Heart right ventricle (tissue), 16 donors: Measurements from ENCODE around the gene ZNF845. TPM values are rescaled to one million over a fixed set of nuclear protein-coding genes. Genes with fewer than 3 reads are reported as not detected.
"Not testable (repeated sequence)": the region's sequence is repeated elsewhere in the genome, so short reads cannot be mapped to it uniquely, and the experiment has no call there.

Experiments used
- ATAC-seq, 8 donors: fragments of 200-7000 bp; cut with Tn5 transposase; one replicate each; pipeline ENCODE4 v1.9.1; 2020; ENCODE audit warnings: mild to moderate bottlenecking in 8 of 8, moderate library complexity in 8 of 8, moderate number of reproducible peaks in 1 of 8
- DNase-seq, 2 donors: peaks; one replicate each; pipeline ENCODE4 v3.0.0-alpha.2; 2020
- H3K27ac ChIP-seq, 10 donors: fragments of 200-600 bp; sonication (generic) in 2 of 10; one replicate each; pipeline versions ENCODE4 v1.5.0 to v1.8.0; 2020 to 2022; ENCODE audit warnings: mild to moderate bottlenecking in 3 of 10
- H3K27me3 ChIP-seq, 7 donors: fragments of 200-600 bp; one replicate each; pipeline ENCODE4 v1.8.0; 2021 to 2022; ENCODE audit warnings: mild to moderate bottlenecking in 2 of 7
- H3K36me3 ChIP-seq, 9 donors: fragments of 200-600 bp; sonication (generic) in 1 of 9; one replicate each; pipeline versions ENCODE4 v1.5.0 to v1.8.0; 2020 to 2022; ENCODE audit warnings: mild to moderate bottlenecking in 2 of 9
- H3K4me1 ChIP-seq, 9 donors: fragments of 200-600 bp; sonication (generic) in 1 of 9; one replicate each; pipeline versions ENCODE4 v1.5.0 to v1.8.0; 2020 to 2022; ENCODE audit warnings: mild to moderate bottlenecking in 4 of 9
- H3K4me3 ChIP-seq, 10 donors: fragments of 200-600 bp; sonication (generic) in 2 of 10; one replicate each; pipeline versions ENCODE4 v1.5.0 to v1.8.0; 2020 to 2022; ENCODE audit warnings: mild to moderate bottlenecking in 7 of 10, moderate library complexity in 2 of 10
- H3K9me3 ChIP-seq, 11 donors: fragments of 200-600 bp in 10 of 11; sonication (generic) in 2 of 11; one replicate each; pipeline versions ENCODE4 v1.5.0 to v1.8.0; 2013 to 2022; ENCODE audit warnings: mild to moderate bottlenecking in 2 of 11, control low read depth in 1 of 11, moderate library complexity in 1 of 11
- WGBS, 2 donors: extraction: QIAGEN DNeasy Blood & Tissue Kit; methylation state at CpG; one replicate each; pipeline ENCODE4 v1.1.7; 2013; ENCODE audit warnings: inconsistent platforms in 1 of 2; 5-methylcytosine and 5-hydroxymethylcytosine counted together
- intact Hi-C, 10 donors: fragments of 100-400 bp; cut with DNase I; formaldehyde crosslinking; loops; one replicate each; pipeline versions ENCODE4 v1.11.1 to v1.14.2; 2022
- polyA plus RNA-seq, 2 donors: library from polyadenylated mRNA; stranded (reverse); fragments of 200-250 nt; gene quantifications; one replicate each; pipeline ENCODE4 v1.2.3, GENCODE V29; 2013
- total RNA-seq, 10 donors: library from RNA; stranded (reverse); fragmentation: NEBNext Ultra II Directional in 3 of 10; extraction: Animal tissue kit (Norgen Biotek cat#: 25700) in 3 of 10; gene quantifications; one replicate each; pipeline versions ENCODE4 v1.2.1 to v1.2.4, GENCODE V29; 2021 to 2023
- TF ChIP-seq, protein P1 (sequence below), 9 donors: fragments of 200-600 bp; sonication (generic) in 2 of 9; IDR thresholded peaks; one replicate each; pipeline versions ENCODE4 v1.5.0 to v1.8.0; 2021 to 2022; ENCODE audit warnings: antibody characterized with exemption in 9 of 9, mild to moderate bottlenecking in 5 of 9, moderate library complexity in 1 of 9
- donor health status: Arrhythmogenic right ventricular cardiomyopathy.
- donor health status: ischemic (EF 13 %, LVEDD 7.1; RV severe dilation, severe dysfunction).
- donor health status: healthy with polysubstance abuse.
- donor health status: DM: no; HTN: yes; CAD: no.
- donor health status: DM: no; HTN: no; CAD: no.
- donor health status: ischemic (EF 25% LVEDD 6.9; RV normal size, moderate dysfunction).
- donor health status: ischemic (EF 25% LVEDD 5.7; RV mildly dilated, moderate dysfunction).
- donor health status: healthy.
- donor health status: DM: yes; HTN: yes; CAD: no.
- donor health status: Ischemic cardiomyopathy.
- donor health status: ischemic (EF 35%, LVEDD 5.7; RV mildly dilated, moderate dysfunction).
- donor health status: nonischemic (EF 11% LVEDD 7.7; RV severe dilation, severe dysfunction).
- donor health status: DM: yes; HTN: yes; CAD: no.
- donor health status: PGD.
- donor health status: ischemic (EF 29% LVEDD 5.4; RV normal size, mild dysfunction).
- donor health status: nonischemic (EF 23%, LVEDD 6.1; RV moderate dilation, normal function).

Gene ZNF845
- total and polyA plus RNA-seq, 12 donors: 1.3 to 4.9 (median 3.6) TPM

DNA sequence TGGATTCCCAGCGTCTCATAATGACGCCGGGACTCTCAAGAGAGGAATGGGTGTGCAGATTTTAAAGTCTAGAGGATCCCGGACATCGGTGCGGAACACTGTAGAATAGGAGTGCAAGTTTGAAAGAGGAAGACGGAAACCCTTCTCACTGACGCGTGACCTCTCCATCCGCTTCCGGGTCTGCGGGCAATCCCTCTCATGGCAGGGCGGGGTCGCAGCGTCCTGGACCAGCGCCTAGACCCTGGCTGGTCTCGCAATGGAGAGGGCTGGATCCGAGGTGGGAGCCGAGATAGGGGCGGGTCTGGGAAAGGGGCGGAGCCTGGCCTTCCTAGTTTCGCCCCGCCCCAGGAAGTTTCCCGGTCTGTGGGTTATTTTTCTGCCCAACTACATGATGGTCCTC, 4.6 kb upstream of the ZNF845 start:
- no peaks in the 10 kb centered on the region for H3K36me3 ChIP-seq
- TF ChIP-seq, protein P1, sequence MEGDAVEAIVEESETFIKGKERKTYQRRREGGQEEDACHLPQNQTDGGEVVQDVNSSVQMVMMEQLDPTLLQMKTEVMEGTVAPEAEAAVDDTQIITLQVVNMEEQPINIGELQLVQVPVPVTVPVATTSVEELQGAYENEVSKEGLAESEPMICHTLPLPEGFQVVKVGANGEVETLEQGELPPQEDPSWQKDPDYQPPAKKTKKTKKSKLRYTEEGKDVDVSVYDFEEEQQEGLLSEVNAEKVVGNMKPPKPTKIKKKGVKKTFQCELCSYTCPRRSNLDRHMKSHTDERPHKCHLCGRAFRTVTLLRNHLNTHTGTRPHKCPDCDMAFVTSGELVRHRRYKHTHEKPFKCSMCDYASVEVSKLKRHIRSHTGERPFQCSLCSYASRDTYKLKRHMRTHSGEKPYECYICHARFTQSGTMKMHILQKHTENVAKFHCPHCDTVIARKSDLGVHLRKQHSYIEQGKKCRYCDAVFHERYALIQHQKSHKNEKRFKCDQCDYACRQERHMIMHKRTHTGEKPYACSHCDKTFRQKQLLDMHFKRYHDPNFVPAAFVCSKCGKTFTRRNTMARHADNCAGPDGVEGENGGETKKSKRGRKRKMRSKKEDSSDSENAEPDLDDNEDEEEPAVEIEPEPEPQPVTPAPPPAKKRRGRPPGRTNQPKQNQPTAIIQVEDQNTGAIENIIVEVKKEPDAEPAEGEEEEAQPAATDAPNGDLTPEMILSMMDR (IDR thresholded peaks at IDR 0.05): no peak
- ATAC-seq (peak in 7 of 8 donors; percentile 43 to 81 (median 61)), DNase-seq (peak; percentile 66 to 69)
- intact Hi-C loops: no loop called here
- H3K9me3 ChIP-seq: peaks cover 0 to 66% (median 6%) of the 10 kb centered on the region in 11 donors
- 20% methylated on average over 24 of the region's 24 CpGs for WGBS, 2 donors
- peak overlapping the region in 9 of 10 donors; percentile 8 to 45 (median 22) for H3K4me3 ChIP-seq
- peaks cover 0 to 8% (median 7%) of the 10 kb centered on the region in 9 donors for H3K4me1 ChIP-seq
- peaks cover 0 to 42% (median 12%) of the 10 kb centered on the region in 7 donors for H3K27me3 ChIP-seq
- no peak overlapping the region for H3K27ac ChIP-seq

DNA sequence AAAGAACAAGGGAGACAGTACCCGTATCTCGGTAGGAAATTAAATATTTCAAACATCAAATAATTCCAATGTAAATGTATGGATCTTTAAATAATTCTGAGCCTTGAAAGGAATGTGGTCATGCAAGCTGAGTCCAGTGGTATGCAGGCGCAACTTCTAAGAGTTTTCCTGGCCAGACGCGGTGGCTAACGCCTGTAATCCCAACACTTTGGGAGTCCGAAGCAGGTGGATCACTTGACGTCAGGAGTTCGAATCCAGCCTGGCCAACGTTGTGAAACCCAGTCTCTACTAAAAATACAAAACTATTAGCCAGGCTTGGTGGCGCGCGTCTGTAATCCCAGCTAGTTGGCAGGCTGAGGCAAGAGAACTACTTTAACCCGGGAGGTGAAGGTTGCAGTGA, 1.1 kb upstream of the ZNF845 start:
- Histone ChIP-seq H3K9me3 (peaks cover 0 to 40% (median 0%) of the 10 kb centered on the region in 11 donors), H3K4me1 (peaks cover 2 to 15% (median 8%) of the 10 kb centered on the region in 9 donors), H3K4me3 (peak overlapping the region in 9 of 10 donors; percentile 64 to 90 (median 74)), H3K27me3 (peaks cover 0 to 17% (median 5%) of the 10 kb centered on the region in 7 donors), H3K27ac (peak overlapping the region in 3 of 10 donors; percentile 70 to 82 (median 78)), H3K36me3 (peaks cover 0 to 6% (median 0%) of the 10 kb centered on the region in 9 donors)
- no peak for DNase-seq
- TF ChIP-seq, protein P1 (IDR thresholded peaks at IDR 0.05): no peak
- no peak for ATAC-seq
- 75 to 81% methylated on average over 14 of the region's 14 CpGs for WGBS, 2 donors
- intact Hi-C loops: loop anchor here in 3 of 10 donors (2.0 to 10.0 kb wide), 4 partner anchors 62 to 138 kb away; partner anchors contain the start of genes ZNF677 (in 2 of the 3), VN1R2 (in 1 of the 3), ZNF665 (in 1 of the 3) and ZNF765 (in 1 of the 3)

DNA sequence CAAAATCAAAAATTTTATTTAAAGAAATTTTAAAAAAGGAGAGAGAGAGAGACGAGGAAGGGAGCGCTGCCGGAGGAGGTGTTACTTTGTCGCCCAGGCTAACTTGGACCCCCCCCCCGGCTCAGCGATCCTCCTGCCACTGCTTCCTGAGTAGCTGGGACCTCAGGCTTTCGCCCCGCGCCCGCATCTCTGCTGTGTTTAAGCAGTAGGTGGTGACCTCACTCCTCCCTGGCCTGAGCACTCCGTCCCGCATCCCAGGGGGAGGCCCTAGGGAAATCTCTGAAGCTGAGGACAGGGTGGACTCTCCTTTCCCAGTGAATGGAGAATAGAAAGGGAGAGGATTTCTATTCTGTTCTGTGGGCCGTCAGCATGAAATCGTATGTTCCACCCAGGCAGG, 485 bp upstream of the ZNF845 start:
- 1% methylated on average over 14 of the region's 14 CpGs for whole genome bisulfite sequencing, 2 donors

DNA sequence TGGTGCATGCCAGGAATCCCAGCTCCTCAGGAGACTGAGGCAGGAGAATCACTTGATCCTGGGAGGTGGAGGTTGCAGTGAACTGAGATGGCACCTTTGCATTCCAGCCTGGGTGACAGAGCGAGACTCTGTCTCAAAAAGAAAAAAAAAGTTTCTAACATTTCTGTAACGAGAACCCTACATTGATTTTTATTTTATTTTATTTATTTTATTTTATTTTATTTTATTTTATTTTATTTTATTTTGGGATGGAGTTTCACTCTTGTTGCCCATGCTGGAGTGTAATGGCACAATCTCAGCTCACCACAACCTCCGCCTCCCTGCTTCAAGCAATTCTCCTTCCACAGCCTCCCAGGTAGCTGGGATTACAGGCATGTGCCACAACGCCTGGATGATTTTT, 10.9 kb downstream of the ZNF845 start:
- ATAC-seq: not testable (repeated sequence)
- H3K9me3 ChIP-seq: peaks cover 0 to 99% (median 31%) of the 10 kb centered on the region in 11 donors

More for the DNA sequence above, 485 bp upstream of the ZNF845 start:
- ATAC-seq (peak in 7 of 8 donors; percentile 25 to 60 (median 56)), DNase-seq (peak; percentile 27 to 48)
- peak overlapping the region; percentile 58 to 90 (median 72) for H3K4me3 ChIP-seq
- H3K36me3 ChIP-seq: peaks cover 0 to 12% (median 0%) of the 10 kb centered on the region in 9 donors
- peak overlapping the region in 9 of 10 donors; percentile 68 to 83 (median 78) for H3K27ac ChIP-seq
- peaks cover 0 to 12% (median 0%) of the 10 kb centered on the region in 7 donors for H3K27me3 ChIP-seq
- TF ChIP-seq, protein P1 (IDR thresholded peaks at IDR 0.05): no peak
- peaks cover 0 to 35% (median 0%) of the 10 kb centered on the region in 11 donors for H3K9me3 ChIP-seq
- intact Hi-C loops: loop anchor here in 3 of 10 donors (2.0 to 10.0 kb wide), 4 partner anchors 62 to 138 kb away; partner anchors contain the start of genes ZNF677 (in 2 of the 3), VN1R2 (in 1 of the 3), ZNF665 (in 1 of the 3) and ZNF765 (in 1 of the 3)
- H3K4me1 ChIP-seq: peaks cover 2 to 15% (median 8%) of the 10 kb centered on the region in 9 donors

More for the DNA sequence above, 10.9 kb downstream of the ZNF845 start:
- H3K27ac ChIP-seq, H3K4me1 ChIP-seq, DNase-seq, intact Hi-C loops, H3K27me3 ChIP-seq, H3K4me3 ChIP-seq: not testable (repeated sequence)
- WGBS, 2 donors: 98 to 99% methylated on average over 4 of the region's 4 CpGs
- H3K36me3 ChIP-seq: peaks cover 6 to 100% (median 88%) of the 10 kb centered on the region in 9 donors
